ENCODE data around the gene GSTT4.

- TF ChIP-seq CTCF (IDR thresholded peaks at IDR 0.05; ENCODE audit: low read depth, low read length) (no peak), EZH2phosphoT487 (IDR thresholded peaks at IDR 0.05; ENCODE audit: low read depth) (no peak)
Measured at GRCh38 chr22:23997092-23997491, 8.2 kb downstream of the GSTT4 start.

Measured in OCI-LY3 (cell line).